ENCODE data around the gene P2RX6. TPM values are rescaled to one million over a fixed set of nuclear protein-coding genes. Genes with fewer than 3 reads are reported as not detected.

The P2RX6 gene
- total and polyA plus RNA-seq, 7 donors, result under 0.01 to 2.0 (median 1.1) TPM; not detected in 1

GRCh38 chr22:21022507-21022906 lies 7.5 kb downstream of the P2RX6 start:
- H3K36me3 ChIP-seq, result no peaks in the 10 kb centered on the region
- no peaks in the 10 kb centered on the region for H3K9me3 ChIP-seq
- intact Hi-C loops (cut with DNase I), result no loop called here
- no peak overlapping the region for H3K27ac ChIP-seq
- WGBS, 2 donors, result 82 to 84% methylated on average over 10 of the region's 10 CpGs
- DNase-seq, result no peak
- no peak overlapping the region for H3K4me3 ChIP-seq
- H3K4me1 ChIP-seq, result peaks cover 0 to 2% (median 0%) of the 10 kb centered on the region in 4 donors
- TF ChIP-seq EP300 (IDR thresholded peaks at IDR 0.05) (no peak), CTCF (IDR thresholded peaks at IDR 0.05) (no peak), POLR2AphosphoS5 (IDR thresholded peaks at IDR 0.05) (no peak), POLR2A (IDR thresholded peaks at IDR 0.05) (no peak)
- H3K27me3 ChIP-seq, result no peaks in the 10 kb centered on the region

DNA sequence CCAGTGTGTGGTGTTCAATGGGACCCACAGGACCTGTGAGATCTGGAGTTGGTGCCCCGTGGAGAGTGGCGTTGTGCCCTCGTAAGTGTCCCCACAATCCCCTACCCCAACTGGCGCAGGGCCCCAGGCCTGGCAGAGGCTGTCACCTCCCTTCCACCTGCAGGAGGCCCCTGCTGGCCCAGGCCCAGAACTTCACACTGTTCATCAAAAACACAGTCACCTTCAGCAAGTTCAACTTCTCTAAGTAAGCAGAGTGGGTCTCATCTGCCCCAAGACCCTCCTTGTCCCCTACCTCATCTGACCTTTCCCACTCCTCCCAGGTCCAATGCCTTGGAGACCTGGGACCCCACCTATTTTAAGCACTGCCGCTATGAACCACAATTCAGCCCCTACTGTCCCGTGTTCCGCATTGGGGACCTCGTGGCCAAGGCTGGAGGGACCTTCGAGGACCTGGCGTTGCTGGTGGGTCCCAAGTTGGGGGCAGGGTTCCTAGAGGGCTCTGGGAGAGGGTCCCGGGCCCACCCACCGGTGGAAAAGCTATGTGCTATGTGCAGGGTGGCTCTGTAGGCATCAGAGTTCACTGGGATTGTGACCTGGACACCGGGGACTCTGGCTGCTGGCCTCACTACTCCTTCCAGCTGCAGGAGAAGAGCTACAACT lies 8.1 kb downstream of the P2RX6 start:
- no peak for TF ChIP-seq POLR2AphosphoS5 (IDR thresholded peaks at IDR 0.05)
- no peak for TF ChIP-seq CTCF (IDR thresholded peaks at IDR 0.05)
- no peak for TF ChIP-seq EP300 (IDR thresholded peaks at IDR 0.05)
- no peak for DNase-seq
- Histone ChIP-seq H3K4me3 (no peak overlapping the region), H3K27me3 (no peaks in the 10 kb centered on the region), H3K4me1 (peaks cover 0 to 5% (median 0%) of the 10 kb centered on the region in 4 donors), H3K36me3 (no peaks in the 10 kb centered on the region), H3K9me3 (no peaks in the 10 kb centered on the region), H3K27ac (no peak overlapping the region)
- intact Hi-C loops (cut with DNase I), result no loop called here
- WGBS, 2 donors, result 80 to 86% methylated on average over 13 of the region's 13 CpGs

DNA sequence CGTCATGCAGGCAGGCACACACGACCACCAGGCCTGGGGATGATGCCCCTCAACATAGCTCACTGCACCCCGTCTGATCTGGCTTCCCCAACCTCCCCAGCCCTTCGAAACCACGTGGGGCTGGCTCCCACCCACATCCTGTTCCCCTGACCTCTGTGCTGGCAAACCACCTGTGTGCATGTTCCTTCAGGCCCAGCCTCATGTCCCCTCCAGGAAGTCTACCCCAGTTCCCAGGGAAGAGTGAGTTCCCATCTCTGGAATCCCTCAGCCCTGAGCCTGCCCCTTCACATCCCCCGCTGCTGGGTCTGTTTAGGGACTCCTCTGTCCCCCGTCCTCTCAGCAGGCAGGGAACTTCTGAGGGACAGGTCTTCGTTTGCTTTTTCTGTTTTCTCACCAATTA lies 10.3 kb downstream of the P2RX6 start:
- no peaks in the 10 kb centered on the region for H3K36me3 ChIP-seq
- no peak for DNase-seq
- no peak overlapping the region for H3K4me3 ChIP-seq
- intact Hi-C loops (cut with DNase I), result no loop called here
- WGBS, 2 donors, result 62 to 70% methylated on average over 8 of the region's 8 CpGs
- no peaks in the 10 kb centered on the region for H3K9me3 ChIP-seq
- peaks cover 0 to 14% (median 8%) of the 10 kb centered on the region in 3 donors for H3K27me3 ChIP-seq
- peaks cover 0 to 5% (median 0%) of the 10 kb centered on the region in 4 donors for H3K4me1 ChIP-seq
- H3K27ac ChIP-seq, result no peak overlapping the region
- no peak for TF ChIP-seq CTCF (IDR thresholded peaks at IDR 0.05)
- no peak for TF ChIP-seq EP300 (IDR thresholded peaks at IDR 0.05)
- no peak for TF ChIP-seq POLR2A (IDR thresholded peaks at IDR 0.05)
- TF ChIP-seq POLR2AphosphoS5 (IDR thresholded peaks at IDR 0.05), result no peak

- intact Hi-C loops (cut with DNase I), result no loop called here
- no peaks in the 10 kb centered on the region for H3K36me3 ChIP-seq
- H3K9me3 ChIP-seq, result no peaks in the 10 kb centered on the region
- DNase-seq, result no peak
- TF ChIP-seq CTCF (IDR thresholded peaks at IDR 0.05), result no peak
- no peak for TF ChIP-seq POLR2AphosphoS5 (IDR thresholded peaks at IDR 0.05)
- no peak for TF ChIP-seq POLR2A (IDR thresholded peaks at IDR 0.05)
- H3K4me1 ChIP-seq, result peaks cover 0 to 5% (median 0%) of the 10 kb centered on the region in 4 donors
- H3K27me3 ChIP-seq, result peaks cover 0 to 22% (median 15%) of the 10 kb centered on the region in 3 donors
- WGBS, 2 donors, result 78 to 90% methylated on average over 27 of the region's 27 CpGs
- no peak overlapping the region for H3K4me3 ChIP-seq
- no peak overlapping the region for H3K27ac ChIP-seq
Observed at GRCh38 chr22:21025763-21026755, 11.1 kb downstream of the P2RX6 start.
